HepG2 (cell line): ENCODE results near the gene DNLZ. TPM values are rescaled to one million over a fixed set of nuclear protein-coding genes. Genes with fewer than 3 reads are reported as not detected.

Source experiments
- ATAC-seq: fragments of 200-7000 bp; cut with Tn5 transposase; 3 replicates; pipeline ENCODE4 v1.9.1; 2020; ENCODE audit warnings: mild to moderate bottlenecking, moderate library complexity
- BruUV-seq: library from RNA; stranded (reverse); fragments of 400-500 nt; replicated peaks from 2 replicates; lab custom pipeline; 2021; lab: Mats Ljungman, UMichigan
- CTCF ChIA-PET: fragments of 300-600 bp; formaldehyde crosslinking; extraction: SDS; loops from one replicate; lab custom pipeline; 2021; ENCODE audit warnings: low total read pairs, inconsistent platforms, low intra/inter-chr PET ratio; lab: Yijun Ruan, JAX
- POLR2A ChIA-PET: fragments of 350-600 bp; sonication (Branson Sonifier 250); formaldehyde crosslinking; loops from one replicate; lab custom pipeline; 2020; ENCODE audit warnings: antibody characterized with exemption, inconsistent platforms; lab: Yijun Ruan, JAX
- DNase-seq: peaks from one replicate; pipeline ENCODE4 v3.0.0-alpha.2; 2015; ENCODE audit warnings: low spot score
- FAIRE-seq: peaks from 3 replicates; lab custom pipeline; 2011; peaks lifted over from hg19 to GRCh38; lab: Jason Lieb, UNC
- H2AFZ ChIP-seq: one replicate; pipeline ENCODE4 v1.6.1; 2011; ENCODE audit warnings: low read length, inconsistent platforms
- H3K27ac ChIP-seq: fragments of 300-600 bp; 3 replicates; pipeline ENCODE4 v1.8.0; 2011; ENCODE audit warnings: mixed run types, mild to moderate bottlenecking, mixed read lengths, low read length, inconsistent platforms; ENCODE audit not compliant: insufficient read depth; ENCODE audit errors: extremely low read length
- H3K27me3 ChIP-seq, 2 experiments: fragments of 200-600 bp in 1 of 2; 2 replicates in 1 of 2; 3 replicates in 1 of 2; pipeline versions ENCODE4 v1.6.0 to v1.8.0; 2011; ENCODE audit warnings: low read length in 2 of 2, mild to moderate bottlenecking in 2 of 2, moderate library complexity in 2 of 2, inconsistent platforms in 1 of 2; ENCODE audit not compliant: insufficient read depth in 2 of 2, control insufficient read depth in 1 of 2
- H3K36me3 ChIP-seq, 2 experiments: fragments of 200-600 bp in 1 of 2; replicated peaks in 1 of 2; 2 replicates in 1 of 2; 3 replicates in 1 of 2; pipeline versions ENCODE4 v1.5.1 to v1.8.0; 2011; ENCODE audit warnings: low read length in 2 of 2, inconsistent platforms in 1 of 2; ENCODE audit not compliant: insufficient read depth in 2 of 2, control insufficient read depth in 1 of 2
- H3K4me1 ChIP-seq: 2 replicates; pipeline ENCODE4 v1.5.1; 2012; ENCODE audit warnings: low read length, inconsistent platforms; ENCODE audit not compliant: insufficient read depth
- H3K4me2 ChIP-seq: 2 replicates; pipeline ENCODE4 v1.6.0; 2011; ENCODE audit warnings: low read depth, low read length, inconsistent platforms
- H3K4me3 ChIP-seq, 3 experiments: fragments of 200-600 bp in 1 of 3; sonication (generic), shearing (Covaris generic) in 1 of 3; replicated peaks in 1 of 3; 2 replicates each; pipeline ENCODE4 v1.5.1; 2011 to 2016; ENCODE audit warnings: low read length in 3 of 3, inconsistent platforms in 2 of 3, low read depth in 2 of 3, mild to moderate bottlenecking in 2 of 3, control low read depth in 1 of 3, mixed read lengths in 1 of 3; ENCODE audit not compliant: insufficient read depth in 1 of 3
- H3K79me2 ChIP-seq: one replicate; pipeline ENCODE4 v1.6.1; 2011; ENCODE audit warnings: low read length, inconsistent platforms; ENCODE audit not compliant: insufficient read depth
- H3K9ac ChIP-seq: 2 replicates; pipeline ENCODE4 v1.6.0; 2011; ENCODE audit warnings: mild to moderate bottlenecking, low read depth, low read length, inconsistent platforms; ENCODE audit not compliant: insufficient read depth
- H3K9me3 ChIP-seq: 2 replicates; pipeline ENCODE4 v1.5.1; 2012; ENCODE audit warnings: mild to moderate bottlenecking, low read length
- H4K20me1 ChIP-seq: 2 replicates; pipeline ENCODE4 v1.6.0; 2011; ENCODE audit warnings: inconsistent platforms, mild to moderate bottlenecking, low read length, moderate library complexity; ENCODE audit not compliant: insufficient read depth
- ELF4 ChIP-seq: sonication (generic); formaldehyde crosslinking; IDR thresholded peaks from 2 replicates; pipeline ENCODE4 v1.5.0; 2020; ENCODE audit warnings: missing genetic modification reagents, mild to moderate bottlenecking, moderate library complexity, borderline replicate concordance
- HMGXB4 ChIP-seq, 2 experiments: sonication (generic) in 1 of 2; formaldehyde crosslinking in 1 of 2; IDR thresholded peaks; 2 replicates each; pipeline versions ENCODE4 v1.4.0 to v1.6.1; 2018 to 2020; ENCODE audit warnings: missing genetic modification reagents in 2 of 2, borderline replicate concordance in 1 of 2, low read depth in 1 of 2, mild to moderate bottlenecking in 1 of 2, missing biosample characterization in 1 of 2
- MIER3 ChIP-seq: IDR thresholded peaks from 2 replicates; pipeline ENCODE4 v1.6.1; 2016; ENCODE audit warnings: missing compliant biosample characterization, borderline replicate concordance
- SMAD3 ChIP-seq: sonication (generic); formaldehyde crosslinking; IDR thresholded peaks from 2 replicates; pipeline ENCODE4 v1.4.0; 2020; ENCODE audit warnings: missing genetic modification reagents
- ZMYM3 ChIP-seq: sonication (generic); formaldehyde crosslinking; IDR thresholded peaks from 2 replicates; pipeline ENCODE4 v1.5.1; 2020; ENCODE audit warnings: mild to moderate bottlenecking, missing genetic modification reagents
- ZNF251 ChIP-seq: sonication (generic); formaldehyde crosslinking; IDR thresholded peaks from 2 replicates; pipeline ENCODE4 v1.9.0; 2021; ENCODE audit warnings: mild to moderate bottlenecking, missing genetic modification reagents
- ZNF782 ChIP-seq: sonication (generic); formaldehyde crosslinking; IDR thresholded peaks from 2 replicates; pipeline ENCODE4 v1.4.0; 2020; ENCODE audit warnings: missing genetic modification reagents, mild to moderate bottlenecking, borderline replicate concordance
- ZSCAN22 ChIP-seq: sonication (generic); formaldehyde crosslinking; IDR thresholded peaks from 2 replicates; pipeline ENCODE4 v1.4.0; 2020; ENCODE audit warnings: mild to moderate bottlenecking, missing genetic modification reagents
- WGBS: methylation state at CpG from one replicate; pipeline ENCODE4 v1.1.6; 2017; ENCODE audit warnings: low lambda C conversion rate; 5-methylcytosine and 5-hydroxymethylcytosine counted together
- in situ Hi-C: cut with HindIII; loops from 2 replicates; pipeline ENCODE4 v1.10.0; 2017; ENCODE audit warnings: low pct_unique_long_range_greater_than_20kb; ENCODE audit not compliant: extremely low pct_ligation_motif_present
- intact Hi-C: fragments of 100-400 bp; cut with micrococcal nuclease; formaldehyde crosslinking; loops from one replicate; pipeline ENCODE4 v1.10.0; 2022; ENCODE audit not compliant: unreplicated experiment
- polyA plus RNA-seq, 8 experiments: library from polyadenylated mRNA; depleted of rRNA in 3 of 8; stranded (reverse) in 7 of 8; unstranded in 1 of 8; fragments of >200 nt; fragmentation: Illumina TruSeq in 4 of 8; extraction: Trizol in 4 of 8; gene quantifications; 2 replicates each; pipeline versions ENCODE4 v1.2.1 to v1.2.3, GENCODE V29; 2011 to 2016; ENCODE audit warnings: low read depth in 4 of 8, missing spikeins in 1 of 8, mixed read lengths in 1 of 8; ENCODE audit not compliant: insufficient read depth in 1 of 8
- total RNA-seq, 5 experiments: library from RNA; depleted of rRNA; stranded (reverse); fragments of >200 nt; fragmentation: Illumina TruSeq; extraction: Trizol; gene quantifications; 2 replicates each; pipeline ENCODE4 v1.2.3, GENCODE V29; 2016; ENCODE audit warnings: low read depth in 1 of 5

The DNLZ gene
- total and polyA plus RNA-seq, 2 of the 13 experiments (the other 11 are each of a cell fraction or from before 2014, with no cell fraction given), result 3.4 to 8.0 TPM

- intact Hi-C loops, result loop anchor here (5.0 kb wide), 1 partner anchor 34 kb away; the partner anchor contains the start of gene CARD9
- no peaks in the 10 kb centered on the region for H4K20me1 ChIP-seq
- no TSS peak for BruUV-seq
- no peak for FAIRE-seq
- H3K27me3 ChIP-seq, result peaks cover 4 to 15% of the 10 kb centered on the region in 2 experiments; a peak in 3 of 5 replicates
- TF ChIP-seq ZSCAN22 (no peak), ZNF782 (CRISPR knock-in tag) (no peak), SMAD3 (CRISPR knock-in tag) (no peak), ZNF251 (CRISPR knock-in tag) (no peak), ELF4 (CRISPR knock-in tag) (no peak), HMGXB4 (CRISPR knock-in tag; IDR thresholded peaks at IDR 0.05; ENCODE audit: borderline replicate concordance in 1 of 2, low read depth in 1 of 2) (no peak), ZMYM3 (CRISPR knock-in tag) (no peak), MIER3 (CRISPR knock-in tag) (no peak)
- in situ Hi-C loops, result loop anchor here (25.0 kb wide), 1 partner anchor 299 kb away; no protein-coding TSS in a partner anchor
- no peaks in the 10 kb centered on the region for H3K36me3 ChIP-seq
- no peak for ATAC-seq
- WGBS, result 80% methylated on average over 4 of the region's 25 CpGs
- ChIA-PET POLR2A (no interaction called here), CTCF (interaction anchor here (1.3 to 2.6 kb wide), 3 partner anchors 26 to 62 kb away, joined by 10 to 18 read pairs (median 12); partner anchors contain the start of genes CARD9, DNLZ and SNAPC4)
- no peak overlapping the region for H3K9ac ChIP-seq
- H3K9me3 ChIP-seq, result no peaks in the 10 kb centered on the region
- peaks cover 38% of the 10 kb centered on the region for H3K4me1 ChIP-seq
- H3K27ac ChIP-seq, result no peak overlapping the region
- no peak overlapping the region for H3K4me2 ChIP-seq
- no peak overlapping the region for H2AFZ ChIP-seq
- H3K4me3 ChIP-seq, result no peak overlapping the region
- H3K79me2 ChIP-seq, result no peaks in the 10 kb centered on the region
- DNase-seq, result no peak
Measured at GRCh38 chr9:136338511-136338910, 25.0 kb downstream of the DNLZ start.
